ENCODE results near the gene UCN3.
"Not testable (repeated sequence)": the region's sequence is repeated elsewhere in the genome, so short reads cannot be mapped to it uniquely, and the experiment has no call there.

The UCN3 gene

DNA sequence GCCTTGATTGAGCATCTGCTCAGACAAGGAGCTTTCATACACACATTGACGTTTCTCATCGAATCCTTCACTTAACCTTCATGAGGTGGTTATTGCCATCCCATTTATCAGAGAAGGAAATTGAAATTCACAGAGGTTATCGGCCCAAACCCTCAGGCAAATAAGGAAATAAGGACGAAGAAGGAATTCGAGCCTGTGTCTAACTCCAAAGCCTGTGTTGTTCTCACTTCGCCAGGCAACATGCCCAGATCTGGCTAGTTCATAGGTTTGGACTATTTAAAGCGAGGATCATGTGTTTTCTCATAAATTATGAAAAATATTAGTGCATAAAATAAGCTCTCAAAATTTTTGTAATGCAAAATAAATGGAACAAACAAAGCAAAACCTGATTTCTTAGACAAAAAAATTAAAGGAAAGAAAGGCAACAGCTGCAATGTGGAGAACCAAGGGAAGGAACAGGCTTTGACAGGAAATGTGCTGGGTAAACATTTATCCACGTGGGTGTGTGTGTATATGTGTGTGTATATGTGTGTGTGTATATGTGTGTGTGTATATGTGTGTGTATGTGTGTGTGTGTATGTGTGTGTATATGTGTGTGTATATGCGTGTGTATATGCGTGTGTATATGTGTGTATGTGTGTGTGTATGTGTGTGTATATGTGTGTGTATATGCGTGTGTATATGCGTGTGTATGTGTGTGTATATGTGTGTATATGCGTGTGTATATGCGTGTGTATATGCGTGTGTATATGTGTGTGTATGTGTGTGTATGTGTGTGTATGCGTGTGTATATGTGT, 4.8 kb downstream of the UCN3 start:
- no peak for DNase-seq

DNA sequence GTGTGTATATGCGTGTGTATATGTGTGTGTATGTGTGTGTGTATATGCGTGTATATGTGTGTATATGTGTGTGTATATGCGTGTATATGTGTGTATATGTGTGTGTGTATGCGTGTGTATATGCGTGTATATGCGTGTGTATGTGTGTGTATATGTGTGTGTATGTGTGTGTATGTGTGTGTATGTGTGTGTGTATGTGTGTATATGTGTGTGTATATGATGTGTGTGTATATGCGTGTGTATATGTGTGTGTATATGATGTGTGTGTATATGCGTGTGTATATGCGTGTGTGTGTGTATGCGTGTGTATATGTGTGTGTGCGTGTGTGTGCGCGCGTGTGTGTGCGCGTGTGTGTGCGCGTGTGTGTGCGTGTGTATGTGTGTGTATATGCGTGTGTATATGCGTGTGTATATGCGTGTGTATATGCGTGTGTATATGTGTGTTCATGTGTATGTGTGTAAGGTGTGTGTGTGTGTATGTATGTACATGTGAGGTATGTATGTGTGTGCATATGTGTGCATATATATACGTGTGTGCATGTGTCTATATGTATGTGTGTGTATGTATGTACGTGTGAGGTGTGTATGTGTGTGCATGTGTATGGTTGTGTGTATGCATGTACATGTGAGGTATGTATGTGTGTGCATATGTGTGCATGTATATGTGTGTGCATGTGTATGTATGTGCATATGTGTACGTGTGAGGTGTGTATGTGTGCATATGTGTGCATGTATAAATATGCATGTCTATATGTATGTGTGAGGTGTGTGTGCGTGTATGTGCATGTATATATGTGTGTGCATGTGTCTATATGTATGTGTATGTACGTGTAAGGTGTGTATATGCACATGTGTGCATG, 6.0 kb downstream of the UCN3 start:
- no peak for DNase-seq

DNA sequence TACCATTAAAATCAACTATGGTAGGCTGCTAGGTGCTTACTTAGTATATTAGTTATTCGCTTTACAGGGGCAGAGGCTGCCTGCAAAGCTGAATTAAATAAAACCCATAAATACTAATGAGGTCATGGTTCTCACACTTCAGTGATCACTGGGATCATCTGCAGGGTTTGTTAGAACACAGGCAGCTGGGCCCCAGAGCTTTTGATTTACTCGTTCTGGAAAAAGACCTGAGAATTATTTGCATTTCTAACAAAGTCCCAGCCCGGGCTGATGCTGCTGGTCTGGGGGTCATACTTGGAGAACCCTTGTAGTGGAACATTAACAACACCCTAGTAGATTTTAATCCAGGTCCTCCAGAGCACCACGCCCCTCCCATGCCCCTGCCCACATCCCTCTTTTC, 8.5 kb downstream of the UCN3 start:
- DNase-seq, result no peak

DNA sequence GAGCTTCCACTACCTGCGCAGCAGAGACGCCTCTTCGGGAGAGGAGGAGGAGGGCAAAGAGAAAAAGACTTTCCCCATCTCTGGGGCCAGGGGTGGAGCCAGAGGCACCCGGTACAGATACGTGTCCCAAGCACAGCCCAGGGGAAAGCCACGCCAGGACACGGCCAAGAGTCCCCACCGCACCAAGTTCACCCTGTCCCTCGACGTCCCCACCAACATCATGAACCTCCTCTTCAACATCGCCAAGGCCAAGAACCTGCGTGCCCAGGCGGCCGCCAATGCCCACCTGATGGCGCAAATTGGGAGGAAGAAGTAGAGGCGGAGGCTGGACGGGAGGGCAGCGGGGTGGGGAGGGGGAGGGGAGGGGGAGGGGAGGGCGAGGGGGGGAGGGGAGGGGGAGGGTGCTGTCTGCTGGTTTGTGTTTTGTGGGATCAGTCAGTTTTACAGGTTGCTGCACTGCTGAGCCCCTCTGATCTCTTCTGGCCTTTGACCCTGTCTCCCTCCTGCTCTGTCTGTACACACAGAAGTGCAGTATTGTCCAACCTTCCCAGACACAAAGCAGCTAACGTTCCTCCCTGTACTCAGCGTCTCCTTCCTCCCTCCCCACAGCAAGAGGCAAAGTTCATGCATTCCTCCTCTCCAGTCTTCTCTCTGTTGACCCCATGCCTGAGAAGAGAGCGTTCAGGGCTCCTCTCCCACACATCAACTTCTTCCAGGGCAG, 9.3 kb downstream of the UCN3 start:
- no peak for DNase-seq

DNA sequence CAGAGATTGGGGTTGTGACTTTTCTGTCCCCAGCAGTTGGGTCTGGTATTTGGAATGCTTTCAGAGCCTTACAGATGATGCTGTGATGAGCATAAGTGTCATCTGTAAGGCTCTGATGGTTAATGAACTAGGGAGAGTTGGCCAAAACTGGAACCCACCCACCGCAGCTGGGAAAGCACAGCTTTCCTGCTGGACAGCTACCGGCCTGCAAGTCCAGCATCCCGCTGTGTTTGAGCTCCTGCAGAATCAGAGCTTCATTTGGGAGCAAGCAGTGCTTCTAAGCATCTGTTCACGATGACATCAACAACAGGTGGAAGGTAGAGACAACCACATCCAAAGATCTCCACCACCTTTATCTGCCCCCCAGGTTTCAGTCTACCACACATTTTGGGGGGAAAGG, 11.7 kb downstream of the UCN3 start:
- DNase-seq, result no peak

GRCh38 chr10:5379202-5379601, 14.4 kb downstream of the UCN3 start:
- not testable (repeated sequence) for DNase-seq

- not testable (repeated sequence) for DNase-seq
Observed at GRCh38 chr10:5380395-5380794, 15.6 kb downstream of the UCN3 start.

DNA sequence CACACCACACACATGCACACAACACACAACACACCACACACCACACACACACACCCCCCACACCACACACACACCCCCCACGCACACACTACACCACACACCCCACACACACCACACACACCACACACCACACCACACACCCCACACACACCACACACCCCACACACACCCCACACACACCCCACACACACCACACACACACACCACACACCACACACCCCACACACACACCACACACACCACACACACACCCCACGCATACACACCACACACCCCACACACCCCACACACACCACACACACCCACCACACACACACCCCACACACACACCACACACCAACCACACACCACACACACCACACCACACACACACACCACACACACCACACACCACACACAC, 16.4 kb downstream of the UCN3 start:
- DNase-seq, result no peak

DNA sequence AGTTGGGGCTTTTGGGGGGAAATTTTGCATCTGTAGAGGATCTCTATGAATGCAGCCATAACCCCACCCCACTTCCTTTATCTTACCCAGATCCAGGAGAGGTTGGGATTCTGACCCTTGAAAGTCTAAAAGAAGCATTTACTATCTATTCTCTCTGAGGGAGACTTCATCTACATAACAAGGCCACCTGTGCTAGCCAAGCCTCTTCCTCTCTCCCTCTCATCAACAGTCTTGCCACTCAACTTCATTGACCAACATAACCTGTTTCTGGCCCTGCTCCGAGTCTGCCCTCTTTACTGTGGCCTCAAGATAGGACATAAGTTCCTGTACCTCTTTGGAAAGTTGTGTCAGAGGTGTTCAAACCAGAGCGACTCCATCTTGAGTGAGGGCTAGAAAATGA, 20.5 kb downstream of the UCN3 start:
- no peak for DNase-seq

- no peak for DNase-seq
Observed at GRCh38 chr10:5387169-5387568, 22.4 kb downstream of the UCN3 start.

- DNase-seq, result no peak
Observed at GRCh38 chr10:5390607-5391205, 25.9 kb downstream of the UCN3 start.

DNA sequence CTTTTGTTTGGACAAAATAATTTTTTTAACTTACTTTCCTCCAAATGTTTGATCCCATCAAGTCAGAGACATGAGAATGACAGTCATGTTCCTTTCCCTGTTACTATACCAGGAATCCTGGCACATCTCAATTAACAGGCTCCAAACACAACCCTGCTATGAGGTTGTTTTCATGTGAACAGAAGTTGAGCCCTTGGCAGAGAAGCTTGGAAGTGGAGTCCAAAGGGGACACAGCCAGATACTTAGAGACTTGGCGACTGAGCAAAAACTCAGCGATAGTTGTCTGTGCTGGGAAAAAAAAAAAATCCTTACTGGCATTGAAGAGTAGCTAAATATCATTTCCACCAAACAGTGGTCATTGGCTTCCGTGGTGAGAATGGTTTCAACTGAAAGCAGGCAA, 27.0 kb downstream of the UCN3 start:
- DNase-seq, result no peak

DNA sequence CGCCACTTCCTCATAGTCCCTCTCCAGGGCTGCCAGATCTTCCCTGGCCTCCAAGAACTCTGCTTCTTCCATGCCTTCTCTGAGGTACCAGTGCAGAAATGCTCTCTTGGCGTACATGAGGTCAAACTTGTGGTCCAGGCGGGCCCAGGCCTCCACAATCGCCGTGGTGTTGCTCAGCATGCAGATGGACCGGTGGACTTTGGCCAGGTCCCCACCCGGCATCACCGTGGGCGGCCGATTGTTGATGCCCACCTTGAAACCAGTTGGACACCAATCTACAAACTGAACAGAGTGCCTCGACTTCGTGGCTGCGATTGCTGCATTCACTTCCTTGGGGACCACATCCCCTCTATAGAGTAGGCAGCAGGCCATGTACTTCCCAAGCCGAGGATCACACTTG, 28.8 kb downstream of the UCN3 start:
- no peak for DNase-seq

- DNase-seq, result no peak
Observed at GRCh38 chr10:5395168-5395567, 30.4 kb downstream of the UCN3 start.

GRCh38 chr10:5396556-5397300, 32.0 kb downstream of the UCN3 start:
- DNase-seq, result no peak

- DNase-seq, result no peak
Observed at GRCh38 chr10:5399332-5399731, 34.6 kb downstream of the UCN3 start.

DNA sequence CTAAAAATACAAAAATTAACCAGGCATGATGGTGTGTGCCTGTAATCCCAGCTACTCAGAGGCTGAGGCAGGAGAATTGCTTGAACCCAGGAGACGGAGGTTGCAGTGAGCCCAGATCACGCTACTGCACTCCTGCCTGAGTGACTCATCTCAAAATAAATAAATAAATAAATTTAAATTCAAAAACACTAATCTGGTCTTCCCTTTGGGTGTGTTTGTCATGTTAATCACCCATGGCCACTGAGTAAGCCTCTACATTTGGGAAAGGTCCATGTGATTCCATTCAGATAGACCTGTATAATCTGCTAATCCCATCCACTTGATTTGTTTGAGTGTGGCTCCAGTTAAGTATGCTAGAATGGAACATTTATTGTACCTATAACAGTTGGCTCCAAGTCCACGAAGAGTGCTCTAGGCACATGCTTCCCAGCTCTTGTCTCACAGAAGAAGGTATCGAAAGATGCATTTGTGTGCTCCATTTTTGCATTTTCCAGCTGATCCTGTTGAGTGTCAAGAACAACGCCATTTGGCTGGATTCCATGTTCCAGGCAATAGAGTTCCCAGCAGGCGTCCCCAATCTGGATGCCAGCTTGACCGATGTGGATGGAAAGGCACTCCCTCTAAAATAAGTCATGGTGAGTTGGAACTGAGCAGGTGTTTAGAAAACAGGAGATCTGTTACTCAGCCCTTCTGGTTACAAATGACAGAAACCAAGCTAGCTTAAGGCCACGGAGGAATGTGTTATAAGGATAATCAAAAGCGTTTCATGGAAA, 35.9 kb downstream of the UCN3 start:
- DNase-seq, result no peak

GRCh38 chr10:5402798-5403197, 38.0 kb downstream of the UCN3 start:
- DNase-seq, result no peak

- DNase-seq, result no peak
Observed at GRCh38 chr10:5404208-5405041, 39.7 kb downstream of the UCN3 start, which contains the start of gene TUBAL3. TUBAL3 (minus strand) TSS chr10:5404828; CDS start chr10:5404792, 36 bp downstream.

DNA sequence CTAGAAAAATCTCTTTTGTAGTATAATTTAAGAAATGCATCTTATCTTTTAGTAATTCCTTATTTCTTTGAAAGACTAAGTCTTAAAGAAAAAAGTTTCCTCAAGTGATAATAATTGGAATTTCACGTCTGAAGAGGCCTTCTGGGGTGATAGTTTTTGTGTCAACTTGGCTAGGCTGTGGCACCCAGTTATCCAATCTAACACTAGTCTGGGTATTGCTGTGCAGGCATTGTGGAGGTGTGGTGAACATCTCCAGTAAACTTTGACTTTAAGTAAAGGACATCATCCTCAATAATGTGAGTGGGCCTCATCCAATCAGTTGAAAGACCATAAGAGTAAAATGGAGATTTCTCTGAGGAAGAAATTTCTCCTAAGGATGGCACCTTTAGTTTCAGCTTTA, 42.2 kb downstream of the UCN3 start:
- DNase-seq, result no peak

DNA sequence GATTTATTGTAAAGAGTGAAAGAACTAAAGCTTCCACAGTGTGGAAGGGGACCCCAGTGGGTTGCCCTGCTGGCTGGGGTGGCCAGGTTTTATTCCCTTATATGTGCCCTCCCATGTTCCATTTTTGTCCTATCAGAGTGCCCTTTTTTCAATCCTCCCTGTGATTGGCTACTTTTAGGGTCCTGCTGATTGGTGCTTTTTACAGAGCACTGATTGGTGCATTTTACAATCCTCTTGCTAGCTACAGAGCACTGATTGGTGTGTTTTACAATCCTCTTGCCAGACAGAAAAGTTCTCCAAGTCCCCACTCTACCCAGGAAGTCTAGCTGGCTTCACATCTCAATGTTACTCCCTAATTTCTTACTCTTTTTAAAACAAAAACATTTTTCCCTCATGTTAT, 46.0 kb downstream of the UCN3 start:
- DNase-seq, result not testable (repeated sequence)
